Measurements from ENCODE around the gene SUGP1.

The SUGP1 gene

GRCh38 chr19:19327672-19328071, 7.4 kb upstream of the SUGP1 start:
- no CpG with 5 or more reads among the region's 8 CpGs for WGBS (ENCODE audit: extremely low coverage, insufficient coverage, low lambda C conversion rate)
- Histone ChIP-seq H4K8ac (ENCODE audit: low read depth, low read length) (no peak overlapping the region), H3K27me3 (ENCODE audit: insufficient read depth, low read length, poor library complexity) (no peaks in the 10 kb centered on the region), H3K4me3 (ENCODE audit: low read length) (no peak overlapping the region), H3K23ac (ENCODE audit: low read length) (no peak overlapping the region), H3K79me1 (ENCODE audit: low read length) (peaks cover 9% of the 10 kb centered on the region), H3K4ac (ENCODE audit: low read depth, low read length) (no peak overlapping the region), H4K5ac (ENCODE audit: low read length) (no peak overlapping the region), H3K36me3 (ENCODE audit: control insufficient read depth, insufficient read depth, low read length) (peaks cover 3% of the 10 kb centered on the region), H2AK5ac (ENCODE audit: low read length) (no peak overlapping the region), H3K9ac (ENCODE audit: low read length) (no peak overlapping the region), H3K4me1 (ENCODE audit: control insufficient read depth, low read depth, low read length) (no peaks in the 10 kb centered on the region), H2BK5ac (ENCODE audit: low read length) (no peak overlapping the region), H3K56ac (ENCODE audit: low read length) (no peak overlapping the region), H3K18ac (ENCODE audit: low read length) (no peak overlapping the region), H2BK15ac (replicated peaks; ENCODE audit: low read depth) (no peak overlapping the region), H3K27ac (ENCODE audit: low read depth, low read length) (no peak overlapping the region), H3K79me2 (ENCODE audit: control insufficient read depth, insufficient read depth, low read length) (peaks cover 8% of the 10 kb centered on the region), H2BK120ac (ENCODE audit: low read depth, low read length) (no peak overlapping the region), H3K4me2 (ENCODE audit: low read length) (no peak overlapping the region)
- DNase-seq = no peak

- no peak overlapping the region for H3K23ac ChIP-seq (ENCODE audit: low read length)
- H2BK120ac ChIP-seq (ENCODE audit: low read depth, low read length) = no peak overlapping the region
Measured at GRCh38 chr19:19324059-19324770, 3.9 kb upstream of the SUGP1 start.

GRCh38 chr19:19321141-19321577, 850 bp upstream of the SUGP1 start:
- H3K23ac ChIP-seq (ENCODE audit: low read length) = peak overlapping the region; percentile 97
- H3K9ac ChIP-seq (ENCODE audit: low read length) = peak overlapping the region; percentile 99
- no peak overlapping the region for H4K8ac ChIP-seq (ENCODE audit: low read depth, low read length)
- no peak overlapping the region for H3K18ac ChIP-seq (ENCODE audit: low read length)
- WGBS (ENCODE audit: extremely low coverage, insufficient coverage, low lambda C conversion rate) = no CpG with 5 or more reads among the region's 34 CpGs
- H3K4me2 ChIP-seq (ENCODE audit: low read length) = peak overlapping the region; percentile 44
- peak overlapping the region; percentile 82 for H2BK5ac ChIP-seq (ENCODE audit: low read length)
- peak overlapping the region; percentile 100 for H3K56ac ChIP-seq (ENCODE audit: low read length)
- H2BK120ac ChIP-seq (ENCODE audit: low read depth, low read length) = no peak overlapping the region
- H3K36me3 ChIP-seq (ENCODE audit: control insufficient read depth, insufficient read depth, low read length) = no peaks in the 10 kb centered on the region
- H4K5ac ChIP-seq (ENCODE audit: low read length) = no peak overlapping the region
- peaks cover 2% of the 10 kb centered on the region for H3K4me1 ChIP-seq (ENCODE audit: control insufficient read depth, low read depth, low read length)
- peaks cover 28% of the 10 kb centered on the region for H3K79me2 ChIP-seq (ENCODE audit: control insufficient read depth, insufficient read depth, low read length)
- peak overlapping the region; percentile 98 for H3K4me3 ChIP-seq (ENCODE audit: low read length)
- DNase-seq = peak; percentile 85
- H3K27me3 ChIP-seq (ENCODE audit: insufficient read depth, low read length, poor library complexity) = no peaks in the 10 kb centered on the region
- H3K27ac ChIP-seq (ENCODE audit: low read depth, low read length) = peak overlapping the region; percentile 25
- no peak overlapping the region for H2BK15ac ChIP-seq (replicated peaks; ENCODE audit: low read depth)
- no peak overlapping the region for H2AK5ac ChIP-seq (ENCODE audit: low read length)
- peak overlapping the region; percentile 49 for H3K4ac ChIP-seq (ENCODE audit: low read depth, low read length)
- H3K79me1 ChIP-seq (ENCODE audit: low read length) = peaks cover 22% of the 10 kb centered on the region

More at GRCh38 chr19:19324059-19324770, 3.9 kb upstream of the SUGP1 start:
- H3K27me3 ChIP-seq (ENCODE audit: insufficient read depth, low read length, poor library complexity) = no peaks in the 10 kb centered on the region
- peaks cover 24% of the 10 kb centered on the region for H3K79me2 ChIP-seq (ENCODE audit: control insufficient read depth, insufficient read depth, low read length)
- no peak overlapping the region for H3K56ac ChIP-seq (ENCODE audit: low read length)
- H4K5ac ChIP-seq (ENCODE audit: low read length) = no peak overlapping the region
- DNase-seq = no peak
- H3K18ac ChIP-seq (ENCODE audit: low read length) = no peak overlapping the region
- no peak overlapping the region for H3K4me3 ChIP-seq (ENCODE audit: low read length)
- no peak overlapping the region for H3K27ac ChIP-seq (ENCODE audit: low read depth, low read length)
- H3K4me2 ChIP-seq (ENCODE audit: low read length) = no peak overlapping the region
- no peak overlapping the region for H3K4ac ChIP-seq (ENCODE audit: low read depth, low read length)
- no peak overlapping the region for H2AK5ac ChIP-seq (ENCODE audit: low read length)
- H3K79me1 ChIP-seq (ENCODE audit: low read length) = peaks cover 19% of the 10 kb centered on the region
- peaks cover 1% of the 10 kb centered on the region for H3K36me3 ChIP-seq (ENCODE audit: control insufficient read depth, insufficient read depth, low read length)
- peaks cover 2% of the 10 kb centered on the region for H3K4me1 ChIP-seq (ENCODE audit: control insufficient read depth, low read depth, low read length)
- no CpG with 5 or more reads among the region's 7 CpGs for WGBS (ENCODE audit: extremely low coverage, insufficient coverage, low lambda C conversion rate)
- H2BK15ac ChIP-seq (replicated peaks; ENCODE audit: low read depth) = no peak overlapping the region
- no peak overlapping the region for H3K9ac ChIP-seq (ENCODE audit: low read length)
- H4K8ac ChIP-seq (ENCODE audit: low read depth, low read length) = no peak overlapping the region
- no peak overlapping the region for H2BK5ac ChIP-seq (ENCODE audit: low read length)

- Histone ChIP-seq H2BK15ac (replicated peaks; ENCODE audit: low read depth) (no peak overlapping the region), H3K4me3 (ENCODE audit: low read length) (peak overlapping the region; percentile 87), H3K79me1 (ENCODE audit: low read length) (peaks cover 21% of the 10 kb centered on the region), H3K23ac (ENCODE audit: low read length) (no peak overlapping the region), H4K5ac (ENCODE audit: low read length) (no peak overlapping the region), H2BK5ac (ENCODE audit: low read length) (no peak overlapping the region), H3K18ac (ENCODE audit: low read length) (peak overlapping the region; percentile 42), H3K4ac (ENCODE audit: low read depth, low read length) (no peak overlapping the region), H3K4me2 (ENCODE audit: low read length) (peak overlapping the region; percentile 97), H4K8ac (ENCODE audit: low read depth, low read length) (no peak overlapping the region), H2BK120ac (ENCODE audit: low read depth, low read length) (no peak overlapping the region), H3K27me3 (ENCODE audit: insufficient read depth, low read length, poor library complexity) (no peaks in the 10 kb centered on the region), H3K9ac (ENCODE audit: low read length) (peak overlapping the region; percentile 88), H2AK5ac (ENCODE audit: low read length) (peak overlapping the region; percentile 76), H3K4me1 (ENCODE audit: control insufficient read depth, low read depth, low read length) (peaks cover 2% of the 10 kb centered on the region), H3K27ac (ENCODE audit: low read depth, low read length) (no peak overlapping the region), H3K36me3 (ENCODE audit: control insufficient read depth, insufficient read depth, low read length) (peaks cover 2% of the 10 kb centered on the region), H3K79me2 (ENCODE audit: control insufficient read depth, insufficient read depth, low read length) (peaks cover 28% of the 10 kb centered on the region), H3K56ac (ENCODE audit: low read length) (peak overlapping the region; percentile 93)
- no CpG with 5 or more reads among the region's 32 CpGs for WGBS (ENCODE audit: extremely low coverage, insufficient coverage, low lambda C conversion rate)
- DNase-seq = peak; percentile 13
Measured at GRCh38 chr19:19319732-19320360, 463 bp downstream of the SUGP1 start.

GRCh38 chr19:19316082-19316481, 4.2 kb downstream of the SUGP1 start:
- WGBS (ENCODE audit: extremely low coverage, insufficient coverage, low lambda C conversion rate) = no CpG with 5 or more reads among the region's 1 CpG
- Histone ChIP-seq H2BK120ac (ENCODE audit: low read depth, low read length) (no peak overlapping the region), H4K8ac (ENCODE audit: low read depth, low read length) (no peak overlapping the region)

More at GRCh38 chr19:19316082-19316481, 4.2 kb downstream of the SUGP1 start:
- Histone ChIP-seq H3K27me3 (ENCODE audit: insufficient read depth, low read length, poor library complexity) (no peaks in the 10 kb centered on the region), H3K79me1 (ENCODE audit: low read length) (peaks cover 16% of the 10 kb centered on the region), H2BK15ac (replicated peaks; ENCODE audit: low read depth) (no peak overlapping the region), H3K4ac (ENCODE audit: low read depth, low read length) (no peak overlapping the region), H3K4me2 (ENCODE audit: low read length) (no peak overlapping the region), H3K36me3 (ENCODE audit: control insufficient read depth, insufficient read depth, low read length) (peaks cover 4% of the 10 kb centered on the region), H3K79me2 (ENCODE audit: control insufficient read depth, insufficient read depth, low read length) (peaks cover 15% of the 10 kb centered on the region), H3K4me1 (ENCODE audit: control insufficient read depth, low read depth, low read length) (peaks cover 2% of the 10 kb centered on the region), H3K23ac (ENCODE audit: low read length) (no peak overlapping the region), H3K18ac (ENCODE audit: low read length) (no peak overlapping the region), H3K27ac (ENCODE audit: low read depth, low read length) (no peak overlapping the region), H2AK5ac (ENCODE audit: low read length) (no peak overlapping the region), H3K56ac (ENCODE audit: low read length) (no peak overlapping the region), H3K4me3 (ENCODE audit: low read length) (no peak overlapping the region), H2BK5ac (ENCODE audit: low read length) (no peak overlapping the region), H4K5ac (ENCODE audit: low read length) (no peak overlapping the region), H3K9ac (ENCODE audit: low read length) (no peak overlapping the region)
- no peak for DNase-seq
